Upper lobe of right lung (tissue), 1 donor: ENCODE measurements around the gene PITPNM2. TPM values are rescaled to one million over a fixed set of nuclear protein-coding genes. Genes with fewer than 3 reads are reported as not detected.
A peak's percentile ranks its signal among the peaks of the same experiment; 100 is the strongest.
"Not testable (repeated sequence)": the region's sequence is repeated elsewhere in the genome, so short reads cannot be mapped to it uniquely, and the experiment has no call there.

Experiments
- ATAC-seq: fragments of 200-7000 bp; cut with Tn5 transposase; one replicate; pipeline ENCODE4 v1.9.1; 2020; ENCODE audit warnings: mild to moderate bottlenecking, moderate library complexity
- DNase-seq: peaks from one replicate; pipeline ENCODE4 v3.0.0-alpha.2; 2020
- H3K27ac ChIP-seq: fragments of 200-600 bp; one replicate; pipeline ENCODE4 v1.8.0; 2022
- H3K27me3 ChIP-seq: fragments of 200-600 bp; one replicate; pipeline ENCODE4 v1.8.0; 2022; ENCODE audit warnings: mild to moderate bottlenecking
- H3K36me3 ChIP-seq: fragments of 200-600 bp; one replicate; pipeline ENCODE4 v1.8.0; 2022
- H3K4me1 ChIP-seq: fragments of 200-600 bp; one replicate; pipeline ENCODE4 v1.8.0; 2022
- H3K4me3 ChIP-seq: fragments of 200-600 bp; one replicate; pipeline ENCODE4 v1.8.0; 2022; ENCODE audit warnings: mild to moderate bottlenecking
- H3K9me3 ChIP-seq: fragments of 200-600 bp; one replicate; pipeline ENCODE4 v1.8.0; 2022
- intact Hi-C: fragments of 100-400 bp; cut with DNase I; formaldehyde crosslinking; loops from one replicate; pipeline ENCODE4 v1.11.0; 2022
- total RNA-seq: library from RNA; stranded (reverse); fragmentation: NEBNext Ultra II Directional; extraction: Animal tissue kit (Norgen Biotek cat#: 25700); gene quantifications from one replicate; pipeline ENCODE4 v1.2.1, GENCODE V29; 2021
- TF ChIP-seq, protein P1 (sequence below): fragments of 200-600 bp; IDR thresholded peaks from one replicate; pipeline ENCODE4 v1.8.0; 2022; ENCODE audit warnings: antibody characterized with exemption
- donor health status: DM: no; HTN: yes; CAD: no; lungs with severe emphysema.

PITPNM2 gene
- total RNA-seq, 1 donor from 2014 or later = 25.9 TPM

DNA sequence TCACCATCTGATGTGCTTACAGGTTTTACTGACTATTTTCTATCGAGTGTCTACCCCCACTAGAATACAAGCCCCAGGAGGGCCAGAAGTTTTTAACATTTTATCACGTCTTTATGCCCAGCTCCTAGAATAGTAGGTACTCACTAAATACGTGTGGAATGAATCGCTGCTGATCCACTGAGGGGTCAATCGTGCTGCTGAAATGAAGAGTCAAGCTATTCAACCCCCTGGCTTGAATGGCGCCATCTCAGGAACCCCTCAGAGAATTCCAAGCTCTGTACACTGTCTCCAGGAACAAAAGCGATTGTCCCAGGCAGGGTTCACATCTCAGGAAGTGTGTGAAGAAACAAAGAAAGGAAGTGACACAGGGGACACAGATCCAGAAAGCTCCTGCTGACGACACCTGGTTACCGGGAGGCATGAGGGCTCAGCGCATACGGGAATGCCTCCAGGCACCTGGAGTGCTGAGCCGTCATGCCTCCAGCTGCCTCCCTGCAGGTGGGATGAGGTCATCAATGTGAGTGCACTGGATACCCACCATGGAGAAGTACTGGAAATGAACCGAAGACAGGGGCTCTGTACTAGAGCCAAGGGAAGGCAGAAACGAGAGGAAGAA is 45.6 kb downstream of the PITPNM2 start:
- Histone ChIP-seq H3K9me3 (no peaks in the 10 kb centered on the region), H3K27ac (peak overlapping the region; percentile 72), H3K4me1 (peaks cover 28% of the 10 kb centered on the region), H3K4me3 (peak overlapping the region; percentile 12), H3K36me3 (no peaks in the 10 kb centered on the region), H3K27me3 (no peaks in the 10 kb centered on the region)
- intact Hi-C loops = no loop called here
- DNase-seq = no peak
- ATAC-seq = no peak
- TF ChIP-seq, protein P1, sequence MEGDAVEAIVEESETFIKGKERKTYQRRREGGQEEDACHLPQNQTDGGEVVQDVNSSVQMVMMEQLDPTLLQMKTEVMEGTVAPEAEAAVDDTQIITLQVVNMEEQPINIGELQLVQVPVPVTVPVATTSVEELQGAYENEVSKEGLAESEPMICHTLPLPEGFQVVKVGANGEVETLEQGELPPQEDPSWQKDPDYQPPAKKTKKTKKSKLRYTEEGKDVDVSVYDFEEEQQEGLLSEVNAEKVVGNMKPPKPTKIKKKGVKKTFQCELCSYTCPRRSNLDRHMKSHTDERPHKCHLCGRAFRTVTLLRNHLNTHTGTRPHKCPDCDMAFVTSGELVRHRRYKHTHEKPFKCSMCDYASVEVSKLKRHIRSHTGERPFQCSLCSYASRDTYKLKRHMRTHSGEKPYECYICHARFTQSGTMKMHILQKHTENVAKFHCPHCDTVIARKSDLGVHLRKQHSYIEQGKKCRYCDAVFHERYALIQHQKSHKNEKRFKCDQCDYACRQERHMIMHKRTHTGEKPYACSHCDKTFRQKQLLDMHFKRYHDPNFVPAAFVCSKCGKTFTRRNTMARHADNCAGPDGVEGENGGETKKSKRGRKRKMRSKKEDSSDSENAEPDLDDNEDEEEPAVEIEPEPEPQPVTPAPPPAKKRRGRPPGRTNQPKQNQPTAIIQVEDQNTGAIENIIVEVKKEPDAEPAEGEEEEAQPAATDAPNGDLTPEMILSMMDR = no peak

DNA sequence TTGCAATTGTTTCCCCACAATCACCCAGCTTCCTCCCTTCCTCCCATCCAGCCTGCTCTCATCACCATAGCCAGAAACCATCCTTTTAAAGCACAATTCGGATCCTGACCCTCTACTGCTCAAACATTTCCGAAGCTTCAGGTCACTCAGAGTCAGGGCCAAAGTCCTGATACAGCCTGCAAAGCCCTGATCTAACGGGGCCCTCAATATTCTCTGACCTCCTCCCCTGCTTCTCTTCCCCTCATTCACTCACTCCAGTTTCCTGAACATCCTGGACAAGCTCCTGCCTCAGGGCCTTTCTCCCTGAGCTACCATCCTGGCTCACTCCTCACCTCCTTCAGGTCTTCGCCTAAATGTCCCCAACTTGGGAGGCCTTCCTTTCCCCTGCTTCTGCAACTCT is 46.1 kb downstream of the PITPNM2 start:
- H3K4me3 ChIP-seq = peak overlapping the region; percentile 12
- no peak for ATAC-seq
- intact Hi-C loops = no loop called here

GRCh38 chr12:123104094-123104493 is 46.8 kb downstream of the PITPNM2 start:
- ATAC-seq, H3K36me3 ChIP-seq, H3K27me3 ChIP-seq, H3K4me3 ChIP-seq, H3K9me3 ChIP-seq, DNase-seq, intact Hi-C loops, H3K27ac ChIP-seq: not testable (repeated sequence)
- H3K4me1 ChIP-seq = peaks cover 28% of the 10 kb centered on the region

More for the DNA sequence above, 46.1 kb downstream of the PITPNM2 start:
- TF ChIP-seq, protein P1 = no peak
- Histone ChIP-seq H3K27me3 (no peaks in the 10 kb centered on the region), H3K36me3 (no peaks in the 10 kb centered on the region), H3K4me1 (peaks cover 28% of the 10 kb centered on the region), H3K27ac (peak overlapping the region; percentile 58), H3K9me3 (no peaks in the 10 kb centered on the region)
- no peak for DNase-seq

DNA sequence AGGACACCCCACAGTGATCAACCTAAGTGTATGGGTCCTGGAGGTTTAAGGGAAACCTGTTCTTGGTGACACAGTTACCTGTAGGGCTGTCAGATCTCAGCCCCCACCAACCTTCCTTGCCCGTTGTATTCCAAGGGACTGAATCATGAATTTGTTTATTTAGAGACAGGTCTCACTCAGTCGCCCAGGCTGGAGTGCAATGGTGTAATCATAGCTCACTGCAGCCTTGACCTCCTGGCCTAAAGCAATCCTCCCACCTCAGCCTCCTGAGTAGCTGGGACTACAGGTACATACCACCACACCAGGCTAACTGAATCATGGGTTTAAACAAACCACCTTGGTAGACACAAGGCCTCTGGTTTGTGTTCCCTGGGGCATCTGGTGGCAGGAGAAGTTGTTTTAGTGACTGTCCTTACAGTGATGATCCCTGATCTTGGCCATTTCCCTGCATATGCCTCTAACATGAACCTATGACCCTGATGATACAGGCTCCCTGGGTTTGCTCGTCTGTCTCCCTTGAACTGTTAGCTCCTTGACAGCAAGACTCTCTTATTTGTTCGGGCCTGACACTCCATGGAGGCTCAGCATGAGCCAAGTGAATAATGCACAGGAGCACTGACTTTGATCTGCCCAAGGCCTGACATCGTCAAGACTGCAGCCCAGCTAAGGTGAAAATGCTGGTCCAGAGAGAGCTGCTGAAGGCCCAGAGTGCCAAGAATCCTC is 47.9 kb downstream of the PITPNM2 start:
- Histone ChIP-seq H3K4me1 (peaks cover 28% of the 10 kb centered on the region), H3K27me3 (no peaks in the 10 kb centered on the region), H3K36me3 (no peaks in the 10 kb centered on the region), H3K27ac (no peak overlapping the region), H3K9me3 (no peaks in the 10 kb centered on the region), H3K4me3 (no peak overlapping the region)
- TF ChIP-seq, protein P1 = no peak
- intact Hi-C loops = no loop called here
- ATAC-seq = no peak
- DNase-seq = no peak

DNA sequence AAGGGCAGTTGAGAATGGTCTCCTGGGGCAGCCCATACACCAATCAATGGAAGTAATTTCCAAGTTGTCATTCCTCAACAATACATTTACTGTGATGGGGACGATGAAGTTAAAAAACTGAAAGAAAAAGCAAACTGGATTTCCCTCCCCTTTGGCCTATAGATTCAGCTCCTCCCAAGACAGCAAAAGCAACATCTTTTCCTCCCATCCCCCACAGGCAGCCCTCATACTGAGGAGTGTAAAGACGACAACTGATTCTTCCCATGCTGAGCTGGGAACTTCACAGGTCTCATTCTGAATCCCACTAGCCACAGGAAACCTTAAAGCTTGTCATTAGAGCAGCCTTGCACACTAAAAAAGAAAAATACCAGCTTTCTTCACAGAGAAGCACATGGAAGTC is 48.5 kb downstream of the PITPNM2 start:
- Histone ChIP-seq H3K27ac (no peak overlapping the region), H3K27me3 (no peaks in the 10 kb centered on the region), H3K9me3 (no peaks in the 10 kb centered on the region), H3K4me1 (peaks cover 23% of the 10 kb centered on the region), H3K36me3 (no peaks in the 10 kb centered on the region), H3K4me3 (no peak overlapping the region)
- ATAC-seq (no peak), DNase-seq (no peak)
- intact Hi-C loops = no loop called here
- TF ChIP-seq, protein P1 = no peak

GRCh38 chr12:123101526-123101925 is 49.4 kb downstream of the PITPNM2 start:
- Histone ChIP-seq H3K36me3 (no peaks in the 10 kb centered on the region), H3K27ac (no peak overlapping the region), H3K4me3 (no peak overlapping the region), H3K4me1 (peaks cover 22% of the 10 kb centered on the region), H3K27me3 (no peaks in the 10 kb centered on the region), H3K9me3 (no peaks in the 10 kb centered on the region)
- DNase-seq = no peak
- intact Hi-C loops = no loop called here
- TF ChIP-seq, protein P1 = no peak
- peak; percentile 43 for ATAC-seq

Other genes with a start within 250 kb of the PITPNM2 start
- gene ABCB9, start 184.6 kb downstream of the PITPNM2 start, total RNA-seq = 5.2 TPM
- gene OGFOD2, start 175.8 kb downstream of the PITPNM2 start, total RNA-seq = 13.7 TPM
- 124 TPM for gene ARL6IP4, start 170.4 kb downstream of the PITPNM2 start, total RNA-seq
- 20.3 TPM for gene MPHOSPH9, start 82.1 kb upstream of the PITPNM2 start, total RNA-seq
- 13.3 TPM for gene MTRFR, start 82.3 kb upstream of the PITPNM2 start, total RNA-seq
- 89.9 TPM for gene CDK2AP1, start 120.8 kb upstream of the PITPNM2 start, total RNA-seq
- gene SBNO1, start 213.8 kb upstream of the PITPNM2 start, total RNA-seq = 27.1 TPM
- gene KMT5A, start 233.0 kb upstream of the PITPNM2 start, total RNA-seq = 38.8 TPM